Lung (tissue), 12 donors: ENCODE measurements around the gene RNPEPL1. TPM values are rescaled to one million over a fixed set of nuclear protein-coding genes. Genes with fewer than 3 reads are reported as not detected.

Experiments
- ATAC-seq: fragments of 200-7000 bp; cut with Tn5 transposase; one replicate; pipeline ENCODE4 v1.9.1; 2020; ENCODE audit warnings: moderate number of reproducible peaks; ENCODE audit not compliant: insufficient read depth, low FRiP score
- DNase-seq, 3 donors: peaks; one replicate each; pipeline ENCODE4 v3.0.0-alpha.2; 2013 to 2017
- H3K27ac ChIP-seq, 2 donors: one replicate each; pipeline ENCODE4 v1.5.1; 2013; ENCODE audit warnings: mild to moderate bottlenecking in 2 of 2, moderate library complexity in 2 of 2, control low read depth in 1 of 2, inconsistent platforms in 1 of 2, low read depth in 1 of 2, low read length in 1 of 2
- H3K27me3 ChIP-seq, 3 donors: one replicate each; pipeline ENCODE4 v1.5.1; 2013; ENCODE audit warnings: low read length in 2 of 3; ENCODE audit not compliant: control insufficient read depth in 3 of 3, insufficient read depth in 3 of 3
- H3K36me3 ChIP-seq, 4 donors: one replicate each; pipeline ENCODE4 v1.5.1; 2013; ENCODE audit warnings: low read length in 4 of 4, mild to moderate bottlenecking in 1 of 4, moderate library complexity in 1 of 4; ENCODE audit not compliant: control insufficient read depth in 4 of 4, insufficient read depth in 4 of 4
- H3K4me1 ChIP-seq, 5 donors: one replicate each; pipeline ENCODE4 v1.5.1; 2013; ENCODE audit warnings: low read length in 5 of 5, mild to moderate bottlenecking in 2 of 5, moderate library complexity in 1 of 5; ENCODE audit not compliant: control insufficient read depth in 5 of 5, insufficient read depth in 5 of 5
- H3K4me3 ChIP-seq: one replicate; pipeline ENCODE4 v1.5.1; 2013; ENCODE audit warnings: mild to moderate bottlenecking, control low read depth, moderate library complexity
- H3K9ac ChIP-seq, 2 donors: one replicate each; pipeline ENCODE4 v1.5.1; 2013; ENCODE audit warnings: low read length in 2 of 2, control low read depth in 1 of 2; ENCODE audit not compliant: insufficient read depth in 1 of 2
- H3K9me3 ChIP-seq, 4 donors: one replicate each; pipeline ENCODE4 v1.5.1; 2013; ENCODE audit warnings: low read length in 3 of 4, mild to moderate bottlenecking in 1 of 4, moderate library complexity in 1 of 4; ENCODE audit not compliant: control insufficient read depth in 4 of 4, insufficient read depth in 3 of 4
- CTCF ChIP-seq: IDR thresholded peaks from 2 replicates; pipeline ENCODE4 v1.5.1; 2012; ENCODE audit warnings: mild to moderate bottlenecking; ENCODE audit errors: control extremely low read depth, extremely low read depth
- WGBS, 2 donors: extraction: QIAGEN DNeasy Blood & Tissue Kit; methylation state at CpG; one replicate each; pipeline ENCODE4 v1.1.7; 2013; 5-methylcytosine and 5-hydroxymethylcytosine counted together
- polyA plus RNA-seq, 2 donors: library from polyadenylated mRNA; stranded (reverse); fragments of 200-250 nt; gene quantifications; one replicate each; pipeline ENCODE4 v1.2.1, GENCODE V29; 2013
- total RNA-seq, 2 donors: library from RNA; depleted of rRNA in 1 of 2; stranded (reverse); fragments of >200 nt in 1 of 2; gene quantifications; one replicate each; pipeline ENCODE4 v1.2.1, GENCODE V29; 2014 to 2021
- donor health status: control.
- donor health status: control.
- donor health status: Bipolar disorder and iron deficiency.
- donor health status: healthy.
- donor health status: DM: yes; HTN: yes; CAD: no.

RNPEPL1 gene
- total and polyA plus RNA-seq, 4 donors = 24.5 to 235 (median 88.2) TPM

GRCh38 chr2:240582781-240583180, 14.5 kb downstream of the RNPEPL1 start:
- no peak for ATAC-seq
- Histone ChIP-seq H3K9me3 (no peaks in the 10 kb centered on the region), H3K4me1 (peaks cover 0 to 36% (median 12%) of the 10 kb centered on the region in 5 donors), H3K4me3 (no peak overlapping the region), H3K27ac (no peak overlapping the region), H3K27me3 (no peaks in the 10 kb centered on the region), H3K9ac (no peak overlapping the region), H3K36me3 (peaks cover 0 to 15% (median 3%) of the 10 kb centered on the region in 4 donors)
- no peak for TF ChIP-seq CTCF
- 90 to 96% methylated on average over 3 of the region's 3 CpGs for WGBS, 2 donors
- no peak for DNase-seq

GRCh38 chr2:240583774-240584173, 15.5 kb downstream of the RNPEPL1 start:
- DNase-seq = no peak
- Histone ChIP-seq H3K27me3 (no peaks in the 10 kb centered on the region), H3K4me1 (peaks cover 0 to 40% (median 15%) of the 10 kb centered on the region in 5 donors), H3K36me3 (peaks cover 0 to 6% (median 3%) of the 10 kb centered on the region in 4 donors), H3K4me3 (no peak overlapping the region), H3K27ac (no peak overlapping the region), H3K9ac (no peak overlapping the region), H3K9me3 (no peaks in the 10 kb centered on the region)
- WGBS, 2 donors = 81 to 89% methylated on average over 4 of the region's 4 CpGs
- TF ChIP-seq CTCF = no peak
- no peak for ATAC-seq

GRCh38 chr2:240584486-240585031, 16.3 kb downstream of the RNPEPL1 start:
- Histone ChIP-seq H3K27me3 (no peaks in the 10 kb centered on the region), H3K4me1 (peaks cover 0 to 32% (median 15%) of the 10 kb centered on the region in 5 donors), H3K4me3 (no peak overlapping the region), H3K9me3 (no peaks in the 10 kb centered on the region), H3K27ac (peak overlapping the region in 1 of 2 donors; percentile 16), H3K9ac (no peak overlapping the region), H3K36me3 (peaks cover 0 to 5% (median 3%) of the 10 kb centered on the region in 4 donors)
- ATAC-seq (no peak), DNase-seq (no peak)
- no peak for TF ChIP-seq CTCF
- WGBS, 2 donors = 70 to 76% methylated on average over 4 of the region's 4 CpGs

GRCh38 chr2:240585101-240585500, 16.8 kb downstream of the RNPEPL1 start:
- Histone ChIP-seq H3K9me3 (no peaks in the 10 kb centered on the region), H3K36me3 (peaks cover 0 to 9% (median 3%) of the 10 kb centered on the region in 4 donors), H3K9ac (peak overlapping the region; percentile 59 to 89), H3K27ac (peak overlapping the region in 1 of 2 donors; percentile 37), H3K27me3 (no peaks in the 10 kb centered on the region), H3K4me1 (peaks cover 0 to 31% (median 15%) of the 10 kb centered on the region in 5 donors), H3K4me3 (peak overlapping the region; percentile 92)
- 86 to 91% methylated on average over 6 of the region's 6 CpGs for WGBS, 2 donors
- DNase-seq (no peak), ATAC-seq (no peak)
- no peak for TF ChIP-seq CTCF
